ENCODE data around the gene IQUB. TPM values are rescaled to one million over a fixed set of nuclear protein-coding genes. Genes with fewer than 3 reads are reported as not detected.

Gene IQUB
- total and polyA plus RNA-seq, 2 donors (not counting 1 experiment from before 2014, with no cell fraction given): 0.01 to 0.12 TPM

DNA sequence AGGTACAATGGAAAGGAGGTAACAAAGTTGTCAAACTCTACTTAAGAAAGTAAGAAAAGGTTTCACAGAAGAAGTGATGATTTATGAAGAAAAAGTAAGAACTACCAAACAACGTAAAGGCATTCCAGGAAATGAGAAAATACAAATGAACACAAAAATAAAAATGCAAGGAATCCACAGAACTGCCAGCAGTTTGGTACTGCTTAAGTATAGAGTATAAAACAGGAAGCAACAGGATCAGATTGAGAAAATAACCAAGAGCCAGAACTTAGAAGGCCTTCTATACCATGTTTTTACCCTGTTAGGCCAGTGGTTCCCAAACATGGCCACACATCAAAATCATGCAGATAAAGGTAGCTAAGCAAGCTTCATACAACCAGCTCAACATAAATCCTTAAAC, 14.0 kb upstream of the IQUB start:
- H3K4me2 ChIP-seq (replicated peaks; ENCODE audit: low read depth, low read length, poor library complexity, severe bottlenecking): no peak overlapping the region
- H3K27me3 Mint-ChIP-seq: no peaks in the 10 kb centered on the region
- no peak overlapping the region for H2AFZ ChIP-seq (ENCODE audit: insufficient read depth, low read depth, low read length, poor library complexity, severe bottlenecking)
- DNase-seq (no peak), ATAC-seq (ENCODE audit: low read depth) (no peak)
- H3K27ac Mint-ChIP-seq: no peak overlapping the region
- H3K4me3 Mint-ChIP-seq: no peak overlapping the region
- H3K4me3 ChIP-seq (ENCODE audit: control extremely low read depth in 1 of 5, extremely low read depth in 1 of 5, insufficient read depth in 1 of 5, low read depth in 2 of 5, low read length in 4 of 5): no peak overlapping the region
- intact Hi-C loops (cut with micrococcal nuclease): no loop called here
- no peaks in the 10 kb centered on the region for H3K4me1 ChIP-seq (ENCODE audit: control insufficient read depth in 2 of 2, insufficient read depth in 2 of 2, low read length in 2 of 2)
- peaks cover 20% of the 10 kb centered on the region for H3K79me2 ChIP-seq (ENCODE audit: control insufficient read depth, insufficient read depth, low read length)
- TF ChIP-seq EZH2 (IDR thresholded peaks at IDR 0.05; ENCODE audit: borderline replicate concordance, insufficient read depth, low read depth, low read length, poor library complexity, severe bottlenecking): no peak
- TF ChIP-seq, protein P1, sequence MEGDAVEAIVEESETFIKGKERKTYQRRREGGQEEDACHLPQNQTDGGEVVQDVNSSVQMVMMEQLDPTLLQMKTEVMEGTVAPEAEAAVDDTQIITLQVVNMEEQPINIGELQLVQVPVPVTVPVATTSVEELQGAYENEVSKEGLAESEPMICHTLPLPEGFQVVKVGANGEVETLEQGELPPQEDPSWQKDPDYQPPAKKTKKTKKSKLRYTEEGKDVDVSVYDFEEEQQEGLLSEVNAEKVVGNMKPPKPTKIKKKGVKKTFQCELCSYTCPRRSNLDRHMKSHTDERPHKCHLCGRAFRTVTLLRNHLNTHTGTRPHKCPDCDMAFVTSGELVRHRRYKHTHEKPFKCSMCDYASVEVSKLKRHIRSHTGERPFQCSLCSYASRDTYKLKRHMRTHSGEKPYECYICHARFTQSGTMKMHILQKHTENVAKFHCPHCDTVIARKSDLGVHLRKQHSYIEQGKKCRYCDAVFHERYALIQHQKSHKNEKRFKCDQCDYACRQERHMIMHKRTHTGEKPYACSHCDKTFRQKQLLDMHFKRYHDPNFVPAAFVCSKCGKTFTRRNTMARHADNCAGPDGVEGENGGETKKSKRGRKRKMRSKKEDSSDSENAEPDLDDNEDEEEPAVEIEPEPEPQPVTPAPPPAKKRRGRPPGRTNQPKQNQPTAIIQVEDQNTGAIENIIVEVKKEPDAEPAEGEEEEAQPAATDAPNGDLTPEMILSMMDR (IDR thresholded peaks at IDR 0.05): no peak
- POLR2A ChIA-PET: no interaction called here
- peaks cover 20% of the 10 kb centered on the region for H3K4me1 Mint-ChIP-seq
- H3K27me3 ChIP-seq (replicated peaks in 1 of 4; ENCODE audit: control extremely low read depth in 1 of 4, control insufficient read depth in 3 of 4, insufficient read depth in 4 of 4, low read length in 3 of 4): no peaks in the 10 kb centered on the region
- no peaks in the 10 kb centered on the region for H3K9me3 ChIP-seq (ENCODE audit: control extremely low read depth in 1 of 3, control insufficient read depth in 2 of 3, insufficient read depth in 1 of 3, low read length in 2 of 3)
- peaks cover 11 to 59% of the 10 kb centered on the region in 2 experiments for H3K36me3 ChIP-seq (replicated peaks in 1 of 2; ENCODE audit: control extremely low read depth in 1 of 2, control insufficient read depth in 1 of 2, extremely low read depth in 1 of 2, insufficient read depth in 2 of 2, low read length in 1 of 2)
- H3K27ac ChIP-seq (ENCODE audit: low read length in 2 of 2): no peak overlapping the region
- H3K9ac ChIP-seq (ENCODE audit: low read length): no peak overlapping the region
- H3K9me3 Mint-ChIP-seq (ENCODE audit: insufficient read depth): no peaks in the 10 kb centered on the region
- CTCF ChIA-PET: interaction anchor here (1.6 kb wide), 1 partner anchor 54 kb away, joined by 3 read pairs; no protein-coding TSS in a partner anchor
- no CpG with 5 or more reads among the region's 1 CpG for WGBS (ENCODE audit: insufficient coverage)
- peaks cover 4% of the 10 kb centered on the region for H4K20me1 ChIP-seq (ENCODE audit: control insufficient read depth, insufficient read depth, low read length, poor library complexity, severe bottlenecking)

DNA sequence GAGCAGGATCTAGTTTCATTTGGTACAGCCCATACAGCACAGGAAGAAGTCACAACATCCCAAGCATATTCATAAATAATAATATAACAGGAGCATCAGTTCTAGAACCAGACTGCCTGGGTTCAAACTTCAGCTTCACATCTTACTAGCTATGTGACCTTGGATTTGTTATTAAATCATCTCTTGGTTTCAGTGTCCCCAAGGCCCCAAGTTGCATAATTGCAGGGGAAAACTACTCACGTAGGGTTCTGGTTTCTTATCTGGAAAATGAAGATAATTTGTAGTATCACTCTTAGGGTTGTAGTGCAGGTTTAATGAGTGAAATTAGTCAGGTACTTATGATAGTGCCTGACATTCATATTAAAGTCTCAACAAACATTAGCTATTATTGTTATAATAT, 5.5 kb upstream of the IQUB start:
- Histone ChIP-seq H3K9ac (ENCODE audit: low read length) (no peak overlapping the region), H2AFZ (ENCODE audit: insufficient read depth, low read depth, low read length, poor library complexity, severe bottlenecking) (no peak overlapping the region), H3K79me2 (ENCODE audit: control insufficient read depth, insufficient read depth, low read length) (no peaks in the 10 kb centered on the region), H3K27me3 (replicated peaks in 1 of 4; ENCODE audit: control extremely low read depth in 1 of 4, control insufficient read depth in 3 of 4, insufficient read depth in 4 of 4, low read length in 3 of 4) (no peaks in the 10 kb centered on the region), H3K4me3 (ENCODE audit: control extremely low read depth in 1 of 5, extremely low read depth in 1 of 5, insufficient read depth in 1 of 5, low read depth in 2 of 5, low read length in 4 of 5) (no peak overlapping the region), H3K27ac (ENCODE audit: low read length in 2 of 2) (no peak overlapping the region), H3K4me2 (replicated peaks; ENCODE audit: low read depth, low read length, poor library complexity, severe bottlenecking) (no peak overlapping the region), H4K20me1 (ENCODE audit: control insufficient read depth, insufficient read depth, low read length, poor library complexity, severe bottlenecking) (no peaks in the 10 kb centered on the region), H3K4me1 (ENCODE audit: control insufficient read depth in 2 of 2, insufficient read depth in 2 of 2, low read length in 2 of 2) (peaks cover 3 to 8% of the 10 kb centered on the region in 2 donors), H3K9me3 (ENCODE audit: control extremely low read depth in 1 of 3, control insufficient read depth in 2 of 3, insufficient read depth in 1 of 3, low read length in 2 of 3) (peaks cover 0 to under 1% (median 0%) of the 10 kb centered on the region in 3 donors), H3K36me3 (replicated peaks in 1 of 2; ENCODE audit: control extremely low read depth in 1 of 2, control insufficient read depth in 1 of 2, extremely low read depth in 1 of 2, insufficient read depth in 2 of 2, low read length in 1 of 2) (peaks cover 1 to 9% of the 10 kb centered on the region in 2 experiments)
- intact Hi-C loops (cut with micrococcal nuclease): no loop called here
- Mint-ChIP-seq H3K27ac (no peak overlapping the region), H3K4me3 (no peak overlapping the region), H3K9me3 (ENCODE audit: insufficient read depth) (no peaks in the 10 kb centered on the region), H3K27me3 (no peaks in the 10 kb centered on the region), H3K4me1 (peaks cover 6% of the 10 kb centered on the region)
- ChIA-PET CTCF (interaction anchor here (0.8 to 1.7 kb wide), 4 partner anchors 14 to 47 kb away, joined by 4 to 10 read pairs (median 4); partner anchors contain the start of gene NDUFA5), POLR2A (no interaction called here)
- no CpG with 5 or more reads among the region's 1 CpG for WGBS (ENCODE audit: insufficient coverage)
- DNase-seq (no peak), ATAC-seq (ENCODE audit: low read depth) (no peak)
- TF ChIP-seq, protein P1 (IDR thresholded peaks at IDR 0.05): no peak
- no peak for TF ChIP-seq EZH2 (IDR thresholded peaks at IDR 0.05; ENCODE audit: borderline replicate concordance, insufficient read depth, low read depth, low read length, poor library complexity, severe bottlenecking)

Measured in B cell (primary cell).